Large intestine (tissue), 12 donors: ENCODE measurements around the gene CCDC134. TPM values are rescaled to one million over a fixed set of nuclear protein-coding genes. Genes with fewer than 3 reads are reported as not detected.

Experiments
- DNase-seq, 2 donors: peaks; one replicate each; pipeline versions ENCODE4 v3.0.0 to v3.0.0-alpha.2; 2013
- H3K27ac ChIP-seq: one replicate; pipeline ENCODE4 v1.5.1; 2013; ENCODE audit warnings: low read length
- H3K27me3 ChIP-seq: 2 replicates; pipeline ENCODE4 v1.6.1; 2013; ENCODE audit warnings: low read length; ENCODE audit not compliant: control insufficient read depth, insufficient read depth
- H3K36me3 ChIP-seq: 2 replicates; pipeline ENCODE4 v1.6.1; 2013; ENCODE audit warnings: low read length; ENCODE audit not compliant: control insufficient read depth, insufficient read depth
- H3K4me1 ChIP-seq: one replicate; pipeline ENCODE4 v1.6.1; 2013; ENCODE audit warnings: low read length; ENCODE audit not compliant: control insufficient read depth, insufficient read depth
- H3K4me3 ChIP-seq: one replicate; pipeline ENCODE4 v1.5.1; 2013; ENCODE audit warnings: low read length
- H3K9me3 ChIP-seq: one replicate; pipeline ENCODE4 v1.6.1; 2013; ENCODE audit warnings: mild to moderate bottlenecking, low read depth, low read length, moderate library complexity; ENCODE audit not compliant: control insufficient read depth
- WGBS: methylation state at CpG from one replicate; pipeline ENCODE4 v1.1.5; 2013; ENCODE audit warnings: low lambda C conversion rate; ENCODE audit not compliant: insufficient coverage; 5-methylcytosine and 5-hydroxymethylcytosine counted together
- long read RNA-seq, 11 donors: transcript quantifications; one replicate each; lab custom pipeline, GENCODE V29; 2026
- polyA plus RNA-seq: library from polyadenylated mRNA; unstranded; fragments of 120-200 nt; gene quantifications from one replicate; pipeline ENCODE4 v1.2.1, GENCODE V29; 2013

Gene CCDC134
- polyA plus RNA-seq, result 7.2 TPM
- long read RNA-seq, donor 1, partial matches to known transcripts, result 0 of 2 reads
- long read RNA-seq, donor 1, other reads (novel, unspliced or antisense), result 0 of 2 reads
- long read RNA-seq, donor 2, partial matches to known transcripts, result 0 of 2 reads
- long read RNA-seq, donor 2, other reads (novel, unspliced or antisense), result 0 of 2 reads
- long read RNA-seq, donor 3, partial matches to known transcripts, result 0 of 1 reads
- long read RNA-seq, donor 3, other reads (novel, unspliced or antisense), result 0 of 1 reads
- long read RNA-seq, donor 4, result 0 reads
- long read RNA-seq, donor 5, partial matches to known transcripts, result 0 of 3 reads
- long read RNA-seq, donor 5, other reads (novel, unspliced or antisense), result 0 of 3 reads
- long read RNA-seq, donor 6, partial matches to known transcripts, result 0 of 1 reads
- long read RNA-seq, donor 6, other reads (novel, unspliced or antisense), result 0 of 1 reads
- long read RNA-seq, donor 7, result 0 reads
- long read RNA-seq, donor 8, result 0 reads
- long read RNA-seq, donor 9, partial matches to known transcripts, result 5 of 7 reads
- long read RNA-seq, donor 9, other reads (novel, unspliced or antisense), result 0 of 7 reads
- long read RNA-seq, donor 10, partial matches to known transcripts, result 0 of 1 reads
- long read RNA-seq, donor 10, other reads (novel, unspliced or antisense), result 0 of 1 reads
- long read RNA-seq, donor 11, partial matches to known transcripts, result 0 of 1 reads
- long read RNA-seq, donor 11, other reads (novel, unspliced or antisense), result 0 of 1 reads

DNA sequence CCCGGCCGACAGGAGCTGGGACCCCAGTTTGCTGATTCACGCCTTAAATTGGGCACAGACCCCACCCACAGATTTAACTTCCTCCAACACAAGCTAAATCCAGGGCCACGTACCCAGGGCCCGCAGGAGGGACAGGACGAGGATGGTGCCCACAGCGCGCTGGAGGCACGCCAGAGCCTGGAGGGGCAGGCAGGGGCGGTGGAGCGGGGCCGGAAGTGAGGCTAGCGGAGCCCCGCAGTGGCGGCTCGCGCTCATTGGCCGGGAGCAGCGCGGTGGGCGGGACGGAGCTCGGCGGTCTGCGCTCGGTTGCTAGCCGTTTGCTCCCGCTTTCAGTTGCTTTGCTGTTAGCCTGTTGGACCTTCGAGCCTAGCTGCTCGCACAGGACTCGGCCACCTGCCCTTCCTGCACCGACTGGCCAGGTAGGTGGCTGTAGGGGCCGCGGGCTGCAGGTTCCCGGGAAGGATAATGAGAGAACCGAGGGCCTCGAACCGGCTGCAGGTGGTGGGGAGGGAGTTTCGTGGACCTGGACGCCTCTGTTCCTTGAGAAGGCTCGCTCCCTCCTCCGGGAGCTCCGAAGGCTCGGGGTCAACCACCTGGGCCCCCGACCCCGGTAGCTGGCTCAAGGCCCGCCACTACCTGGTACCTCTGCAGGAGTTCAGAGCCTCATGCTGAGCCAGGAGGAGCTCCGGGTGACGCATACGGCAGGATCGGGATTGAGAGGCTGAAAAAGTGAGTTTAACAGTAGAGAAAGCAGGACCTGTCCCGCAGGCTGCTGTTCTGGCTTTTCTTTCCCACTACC lies at the start of gene CCDC134:
Gene CCDC134, plus strand, starts transcription at position 332 of the 799 bp plus-strand sequence. CDS start 8,212 bp downstream, outside the sequence.
- DNase-seq, result peak; percentile 85 to 94
- H3K4me3 ChIP-seq, result peak within 1 kb of the TSS; percentile 97
- peaks cover 18% of the 10 kb centered on the region for H3K4me1 ChIP-seq
- H3K27ac ChIP-seq, result peak within 1 kb of the TSS; percentile 96
- no peaks in the 10 kb centered on the region for H3K36me3 ChIP-seq
- no peaks in the 10 kb centered on the region for H3K9me3 ChIP-seq
- no peaks in the 10 kb centered on the region for H3K27me3 ChIP-seq
- no CpG with 5 or more reads among the region's 52 CpGs for WGBS

DNA sequence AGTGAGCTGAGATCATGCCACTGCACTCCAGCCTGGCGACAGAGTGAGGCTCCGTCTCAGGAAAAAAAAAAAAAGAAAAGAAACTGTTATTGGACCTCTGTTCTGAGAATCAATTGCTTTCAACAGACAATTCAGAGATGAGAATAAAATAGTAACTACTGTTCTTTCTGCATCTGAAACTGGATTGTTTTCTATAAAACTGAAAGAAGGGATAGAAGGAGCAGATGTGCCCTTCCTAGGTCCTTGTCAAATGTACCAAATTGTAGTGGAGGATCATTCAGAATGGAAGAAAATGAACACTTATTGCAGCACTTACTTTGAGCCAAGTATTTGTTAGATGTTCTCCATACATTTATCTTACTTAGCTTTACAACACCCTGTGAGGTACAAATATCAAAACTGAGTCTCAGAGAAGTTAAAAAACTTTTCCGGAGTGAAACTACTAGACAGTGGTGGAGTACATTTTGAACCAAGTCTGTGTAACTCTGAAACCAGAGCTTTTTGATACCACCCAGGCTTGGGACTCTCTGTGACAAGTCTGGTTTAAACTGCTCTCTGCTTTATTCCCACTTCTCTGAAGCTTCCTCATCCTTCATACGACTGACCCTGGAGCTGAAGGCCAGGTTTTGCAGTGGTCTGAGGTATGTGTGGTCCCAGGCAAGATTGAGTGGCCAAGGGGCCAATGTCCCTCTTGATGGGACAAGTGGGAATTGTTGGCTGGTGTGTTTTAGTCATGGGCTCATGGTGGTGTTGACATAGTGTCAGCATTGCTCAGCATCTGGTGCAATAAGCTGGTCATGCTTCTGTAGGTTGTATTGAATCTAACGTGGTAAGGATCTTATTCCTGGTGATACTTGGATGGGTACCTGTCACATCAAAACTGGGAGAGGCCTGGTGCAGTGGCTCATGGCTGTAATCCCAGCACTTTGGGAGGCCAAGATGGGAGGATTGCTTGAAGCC lies 48.2 kb upstream of the CCDC134 start:
- no peak for DNase-seq
- no peak overlapping the region for H3K27ac ChIP-seq

DNA sequence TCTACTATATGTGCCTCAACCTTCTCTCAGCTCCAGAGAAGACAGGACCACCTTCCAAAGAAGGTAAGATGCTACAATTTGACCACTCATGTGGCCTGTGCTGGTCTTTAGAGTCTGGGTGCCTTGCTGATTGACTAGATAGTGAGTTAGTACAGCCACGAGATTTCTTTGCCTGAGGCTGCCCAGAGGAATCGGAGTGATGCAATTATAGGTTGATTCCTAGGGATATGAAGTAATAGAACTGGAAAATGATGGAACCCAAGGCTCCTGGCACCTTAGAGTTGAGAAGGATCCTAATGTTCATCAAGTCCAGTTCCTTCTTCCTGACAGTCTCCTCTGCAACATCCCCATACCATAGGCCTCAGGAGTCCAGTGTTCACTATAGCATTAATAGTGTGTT lies 46.5 kb upstream of the CCDC134 start:
- Histone ChIP-seq H3K27ac (no peak overlapping the region), H3K4me1 (no peaks in the 10 kb centered on the region), H3K4me3 (no peak overlapping the region), H3K36me3 (no peaks in the 10 kb centered on the region), H3K9me3 (no peaks in the 10 kb centered on the region), H3K27me3 (no peaks in the 10 kb centered on the region)
- no peak for DNase-seq
- WGBS, result no CpG with 5 or more reads among the region's 2 CpGs

More for the DNA sequence above, 48.2 kb upstream of the CCDC134 start:
- H3K4me3 ChIP-seq, result no peak overlapping the region
- H3K9me3 ChIP-seq, result no peaks in the 10 kb centered on the region
- no peaks in the 10 kb centered on the region for H3K27me3 ChIP-seq
- H3K36me3 ChIP-seq, result no peaks in the 10 kb centered on the region
- 100% methylated on average over 1 of the region's 5 CpGs for WGBS
- no peaks in the 10 kb centered on the region for H3K4me1 ChIP-seq

DNA sequence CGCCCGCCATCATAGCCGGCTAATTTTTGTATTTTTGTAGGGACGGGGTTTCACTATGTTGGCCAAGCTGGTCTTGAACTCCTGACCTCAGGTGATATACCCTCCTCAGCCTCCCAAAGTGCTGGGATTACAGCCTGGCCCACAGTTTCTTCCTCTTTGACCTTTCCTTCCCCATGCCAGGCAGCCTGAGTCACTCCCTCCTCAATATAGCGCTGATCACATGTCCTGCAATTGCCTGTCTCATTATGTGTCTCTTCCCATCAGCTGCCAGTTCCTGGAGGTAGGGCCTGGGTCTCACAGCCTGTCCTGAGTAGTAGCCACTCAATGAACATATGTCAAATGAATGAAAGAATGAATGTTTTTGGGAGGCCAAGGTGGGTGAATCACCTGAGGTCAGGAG lies 43.0 kb upstream of the CCDC134 start:
- no CpG with 5 or more reads among the region's 5 CpGs for WGBS
- no peak for DNase-seq
- no peak overlapping the region for H3K4me3 ChIP-seq

DNA sequence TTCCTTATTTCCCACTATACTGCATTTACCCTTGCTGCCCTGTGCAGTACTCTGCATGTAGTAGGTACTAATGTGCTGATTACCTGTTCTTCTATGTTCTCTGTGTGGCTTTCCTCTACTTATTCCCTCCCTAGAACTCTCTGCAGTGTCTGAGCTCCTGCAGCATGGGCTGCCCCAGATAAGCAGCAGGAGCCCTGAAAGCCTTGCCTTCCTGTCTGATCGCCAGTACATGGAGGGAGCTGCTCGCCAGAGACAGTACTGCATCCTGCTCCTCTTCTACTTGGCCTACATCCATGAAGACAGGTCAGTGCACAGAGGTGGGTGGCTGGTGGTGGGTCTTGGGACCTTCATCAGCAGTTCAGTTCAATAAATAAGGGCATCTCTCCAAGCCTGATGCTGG lies 42.2 kb upstream of the CCDC134 start:
- H3K9me3 ChIP-seq, result no peaks in the 10 kb centered on the region
- no peaks in the 10 kb centered on the region for H3K36me3 ChIP-seq
- WGBS, result no CpG with 5 or more reads among the region's 2 CpGs
- H3K27me3 ChIP-seq, result no peaks in the 10 kb centered on the region
- no peak overlapping the region for H3K27ac ChIP-seq
- DNase-seq, result no peak
- H3K4me1 ChIP-seq, result no peaks in the 10 kb centered on the region
- H3K4me3 ChIP-seq, result no peak overlapping the region

More for the DNA sequence above, 43.0 kb upstream of the CCDC134 start:
- Histone ChIP-seq H3K27ac (no peak overlapping the region), H3K36me3 (no peaks in the 10 kb centered on the region), H3K9me3 (no peaks in the 10 kb centered on the region), H3K27me3 (no peaks in the 10 kb centered on the region), H3K4me1 (no peaks in the 10 kb centered on the region)

DNA sequence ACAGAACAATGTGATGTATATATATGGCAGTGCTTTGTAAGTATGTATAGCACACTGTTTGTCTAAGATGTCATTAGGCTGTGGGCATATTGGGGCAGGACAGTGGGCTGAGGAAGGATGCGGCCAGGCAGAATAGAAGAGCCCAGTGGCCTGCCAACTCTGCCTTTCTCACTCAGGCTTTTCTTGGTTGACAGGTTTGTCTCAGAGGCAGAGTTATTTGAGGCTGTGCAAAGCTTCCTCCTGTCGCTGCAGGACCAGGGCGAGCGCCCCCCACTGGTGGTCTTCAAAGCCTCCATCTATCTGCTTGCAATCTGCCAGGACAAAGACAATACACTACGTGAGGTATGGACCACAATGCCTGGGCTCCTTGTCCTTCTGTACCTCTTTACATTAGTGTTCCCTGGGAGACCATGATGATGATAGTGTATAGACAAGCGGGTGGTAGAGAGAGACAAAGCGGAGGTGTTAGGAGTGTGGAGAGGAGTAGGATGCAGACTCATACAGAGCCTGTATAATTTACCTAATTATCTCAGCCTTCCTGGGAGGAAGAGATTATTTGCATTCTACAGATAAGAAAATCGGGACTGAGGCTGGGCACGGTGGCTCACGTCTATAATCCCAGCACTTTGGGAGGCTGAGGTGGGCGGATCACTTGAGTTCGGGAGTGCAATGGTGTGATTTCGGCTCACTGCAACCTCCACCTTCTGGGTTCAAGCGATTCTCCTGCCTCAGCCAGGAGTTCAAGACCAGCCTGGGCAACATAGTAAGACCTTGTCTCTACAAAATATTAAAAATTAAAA lies 37.3 kb upstream of the CCDC134 start:
- no CpG with 5 or more reads among the region's 14 CpGs for WGBS
- no peaks in the 10 kb centered on the region for H3K4me1 ChIP-seq
- DNase-seq, result peak in 1 of 2 donors; percentile 11
- H3K27me3 ChIP-seq, result no peaks in the 10 kb centered on the region
- H3K27ac ChIP-seq, result no peak overlapping the region
- H3K36me3 ChIP-seq, result no peaks in the 10 kb centered on the region
- H3K9me3 ChIP-seq, result no peaks in the 10 kb centered on the region
- no peak overlapping the region for H3K4me3 ChIP-seq

DNA sequence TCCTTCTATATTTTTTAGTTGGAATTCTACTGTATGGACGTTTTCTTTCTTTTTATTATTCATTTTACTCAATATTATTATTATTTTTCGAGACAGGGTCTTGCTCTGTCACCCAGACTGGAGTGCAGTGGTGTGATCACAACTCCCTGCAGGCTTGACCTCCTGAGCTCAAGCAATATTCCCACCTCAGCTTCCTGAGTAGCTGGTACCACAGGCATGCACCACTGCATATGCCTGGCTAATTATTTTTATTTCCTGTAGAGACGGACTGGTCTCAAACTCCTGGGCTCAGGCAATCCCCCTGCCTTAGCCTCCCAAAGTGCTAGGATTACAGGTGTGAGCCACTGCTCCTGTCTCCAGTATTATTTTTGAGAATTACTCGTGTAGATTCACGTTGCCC lies 34.0 kb upstream of the CCDC134 start:
- Histone ChIP-seq H3K4me3 (no peak overlapping the region), H3K4me1 (no peaks in the 10 kb centered on the region), H3K9me3 (no peaks in the 10 kb centered on the region), H3K27me3 (no peaks in the 10 kb centered on the region), H3K36me3 (no peaks in the 10 kb centered on the region), H3K27ac (no peak overlapping the region)
- WGBS, result 66% methylated on average over 2 of the region's 5 CpGs
- no peak for DNase-seq

DNA sequence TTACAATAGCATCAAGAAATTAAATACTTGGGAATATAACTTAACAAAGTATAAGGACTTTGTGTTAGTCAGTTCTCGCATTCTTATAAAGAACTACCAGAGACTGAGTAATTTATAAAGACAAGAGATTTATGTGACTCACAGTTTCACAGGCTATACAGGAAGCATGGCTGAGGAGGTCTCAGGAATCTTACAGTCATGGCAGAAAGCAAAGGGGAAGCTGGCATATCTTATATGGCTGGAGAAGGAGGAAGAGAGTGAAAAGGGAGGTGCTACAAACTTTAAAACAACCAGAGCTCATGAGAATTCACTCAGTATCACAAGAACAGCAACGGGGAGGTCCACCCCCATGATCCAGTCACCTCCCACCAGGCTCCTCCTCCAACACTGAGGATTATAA lies 32.0 kb upstream of the CCDC134 start:
- Histone ChIP-seq H3K4me1 (no peaks in the 10 kb centered on the region), H3K36me3 (no peaks in the 10 kb centered on the region), H3K4me3 (no peak overlapping the region), H3K27ac (no peak overlapping the region), H3K9me3 (no peaks in the 10 kb centered on the region), H3K27me3 (no peaks in the 10 kb centered on the region)
- no peak for DNase-seq
- 100% methylated on average over 1 of the region's 2 CpGs for WGBS
